Measurements from ENCODE around the gene CBLN1.

DNA sequence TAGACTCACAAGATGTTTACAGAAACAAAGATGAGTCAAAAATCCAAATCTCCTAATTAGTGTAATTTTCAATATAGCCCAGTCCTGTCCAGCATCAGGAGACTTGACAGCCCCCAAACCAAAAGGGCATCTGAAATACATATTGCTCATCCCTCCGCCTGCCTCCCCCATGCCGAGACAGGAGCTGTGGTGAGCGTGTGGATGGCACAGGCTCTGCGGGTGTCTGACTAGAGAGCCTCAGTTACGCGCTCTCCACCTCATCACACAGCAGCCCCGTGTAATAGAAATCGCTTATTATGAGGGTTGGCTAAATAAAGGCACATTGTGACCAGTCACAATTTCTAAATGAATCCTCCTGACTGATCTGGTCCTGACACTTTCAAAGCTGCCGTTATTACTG, 43.1 kb upstream of the CBLN1 start:
- TF ChIP-seq, protein P1, sequence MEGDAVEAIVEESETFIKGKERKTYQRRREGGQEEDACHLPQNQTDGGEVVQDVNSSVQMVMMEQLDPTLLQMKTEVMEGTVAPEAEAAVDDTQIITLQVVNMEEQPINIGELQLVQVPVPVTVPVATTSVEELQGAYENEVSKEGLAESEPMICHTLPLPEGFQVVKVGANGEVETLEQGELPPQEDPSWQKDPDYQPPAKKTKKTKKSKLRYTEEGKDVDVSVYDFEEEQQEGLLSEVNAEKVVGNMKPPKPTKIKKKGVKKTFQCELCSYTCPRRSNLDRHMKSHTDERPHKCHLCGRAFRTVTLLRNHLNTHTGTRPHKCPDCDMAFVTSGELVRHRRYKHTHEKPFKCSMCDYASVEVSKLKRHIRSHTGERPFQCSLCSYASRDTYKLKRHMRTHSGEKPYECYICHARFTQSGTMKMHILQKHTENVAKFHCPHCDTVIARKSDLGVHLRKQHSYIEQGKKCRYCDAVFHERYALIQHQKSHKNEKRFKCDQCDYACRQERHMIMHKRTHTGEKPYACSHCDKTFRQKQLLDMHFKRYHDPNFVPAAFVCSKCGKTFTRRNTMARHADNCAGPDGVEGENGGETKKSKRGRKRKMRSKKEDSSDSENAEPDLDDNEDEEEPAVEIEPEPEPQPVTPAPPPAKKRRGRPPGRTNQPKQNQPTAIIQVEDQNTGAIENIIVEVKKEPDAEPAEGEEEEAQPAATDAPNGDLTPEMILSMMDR (IDR thresholded peaks at IDR 0.05) = no peak
- TF ChIP-seq POLR2AphosphoS5 (IDR thresholded peaks at IDR 0.05) (no peak), POLR2A (IDR thresholded peaks at IDR 0.05) (no peak)

Data from breast epithelium (tissue), 3 donors.